CD14-positive monocyte (primary cell): ENCODE results near the gene MYH9. TPM values are rescaled to one million over a fixed set of nuclear protein-coding genes. Genes with fewer than 3 reads are reported as not detected.
A peak's percentile ranks its signal among the peaks of the same experiment; 100 is the strongest.

Experiments used
- DNase-seq, 3 donors: peaks; one replicate each; pipeline ENCODE4 v3.0.0-alpha.2; 2011 to 2022
- H2AFZ ChIP-seq: 2 replicates; pipeline ENCODE4 v1.6.0; 2012; ENCODE audit warnings: mild to moderate bottlenecking, low read depth, low read length, inconsistent platforms; ENCODE audit not compliant: insufficient read depth, poor library complexity, severe bottlenecking
- H3K27ac ChIP-seq, 2 donors: 1 replicate in 1 of 2; 2 replicates in 1 of 2; pipeline ENCODE4 v1.5.1; 2012 to 2013; ENCODE audit warnings: low read length in 2 of 2, control low read depth in 1 of 2, inconsistent platforms in 1 of 2, low read depth in 1 of 2, mild to moderate bottlenecking in 1 of 2
- H3K27me3 ChIP-seq, 2 donors: one replicate each; pipeline versions ENCODE4 v1.6.0 to v1.6.1; 2011 to 2013; ENCODE audit warnings: low read length in 2 of 2; ENCODE audit not compliant: control insufficient read depth in 2 of 2, insufficient read depth in 2 of 2
- H3K36me3 ChIP-seq, 2 donors: replicated peaks in 1 of 2; 1 replicate in 1 of 2; 2 replicates in 1 of 2; pipeline versions ENCODE4 v1.5.1 to v1.6.1; 2012 to 2013; ENCODE audit warnings: low read length in 2 of 2, control low read depth in 1 of 2, inconsistent platforms in 1 of 2, mild to moderate bottlenecking in 1 of 2; ENCODE audit not compliant: insufficient read depth in 2 of 2, control insufficient read depth in 1 of 2
- H3K4me1 ChIP-seq, 2 donors: 1 replicate in 1 of 2; 2 replicates in 1 of 2; pipeline versions ENCODE4 v1.5.1 to v1.6.1; 2012 to 2013; ENCODE audit warnings: low read length in 2 of 2, control low read depth in 1 of 2, inconsistent platforms in 1 of 2, mild to moderate bottlenecking in 1 of 2, moderate library complexity in 1 of 2; ENCODE audit not compliant: insufficient read depth in 2 of 2, control insufficient read depth in 1 of 2
- H3K4me2 ChIP-seq: replicated peaks from 2 replicates; pipeline ENCODE3; 2012; ENCODE audit warnings: low read length, moderate library complexity, mild to moderate bottlenecking; ENCODE audit not compliant: poor library complexity, severe bottlenecking; ENCODE audit errors: extremely low read depth
- H3K4me3 ChIP-seq, 3 experiments: fragments of 200-600 bp in 1 of 3; sonication (generic) in 1 of 3; replicated peaks in 1 of 3; 1 replicate in 2 of 3; 2 replicates in 1 of 3; pipeline ENCODE4 v1.5.1; 2011 to 2013; ENCODE audit warnings: low read length in 3 of 3, mild to moderate bottlenecking in 3 of 3, control low read depth in 2 of 3, low read depth in 2 of 3, inconsistent platforms in 1 of 3, moderate library complexity in 1 of 3
- H3K79me2 ChIP-seq: 2 replicates; pipeline ENCODE4 v1.6.0; 2012; ENCODE audit warnings: mild to moderate bottlenecking, control low read depth, inconsistent platforms, low read length, moderate library complexity; ENCODE audit not compliant: insufficient read depth
- H3K9ac ChIP-seq: 2 replicates; pipeline ENCODE4 v1.6.0; 2017; ENCODE audit warnings: low read length, mild to moderate bottlenecking; ENCODE audit not compliant: insufficient read depth, poor library complexity, severe bottlenecking
- H3K9me3 ChIP-seq, 2 donors: replicated peaks in 1 of 2; 1 replicate in 1 of 2; 2 replicates in 1 of 2; pipeline versions ENCODE4 v1.5.1 to v1.6.1; 2012 to 2013; ENCODE audit warnings: low read length in 2 of 2, control low read depth in 1 of 2; ENCODE audit not compliant: control insufficient read depth in 1 of 2, insufficient read depth in 1 of 2
- H4K20me1 ChIP-seq: 2 replicates; pipeline ENCODE4 v1.6.0; 2012; ENCODE audit warnings: mild to moderate bottlenecking, low read length, control low read depth, moderate library complexity; ENCODE audit not compliant: insufficient read depth
- H3K27ac Mint-ChIP-seq, 7 donors: one replicate each; pipeline ENCODE4 v1.8.0; 2020; ENCODE audit warnings: mild to moderate bottlenecking in 7 of 7, mixed read lengths in 7 of 7, moderate library complexity in 6 of 7, inconsistent platforms in 2 of 7
- H3K27me3 Mint-ChIP-seq, 3 donors: one replicate each; pipeline ENCODE4 v1.8.0; 2021 to 2022; ENCODE audit warnings: low read depth in 3 of 3, mild to moderate bottlenecking in 3 of 3, mixed read lengths in 3 of 3, moderate library complexity in 3 of 3, inconsistent platforms in 1 of 3
- H3K36me3 Mint-ChIP-seq, 2 donors: one replicate each; pipeline ENCODE4 v1.8.0; 2020; ENCODE audit warnings: mixed read lengths in 2 of 2, inconsistent platforms in 1 of 2, mild to moderate bottlenecking in 1 of 2
- H3K4me1 Mint-ChIP-seq: one replicate; pipeline ENCODE4 v1.8.0; 2020; ENCODE audit warnings: mild to moderate bottlenecking, mixed read lengths
- H3K4me3 Mint-ChIP-seq, 2 donors: one replicate each; pipeline ENCODE4 v1.8.0; 2020; ENCODE audit warnings: mild to moderate bottlenecking in 2 of 2, mixed read lengths in 2 of 2, moderate library complexity in 1 of 2
- H3K9me3 Mint-ChIP-seq, 7 donors: one replicate each; pipeline ENCODE4 v1.8.0; 2020 to 2022; ENCODE audit warnings: mixed read lengths in 7 of 7, mild to moderate bottlenecking in 6 of 7, moderate library complexity in 6 of 7, inconsistent platforms in 2 of 7
- WGBS: methylation state at CpG from one replicate; pipeline ENCODE4 v1.1.5; 2013; ENCODE audit warnings: missing lambda C conversion rate; ENCODE audit not compliant: insufficient coverage; 5-methylcytosine and 5-hydroxymethylcytosine counted together
- intact Hi-C, 2 donors: fragments of 100-400 bp; cut with micrococcal nuclease; formaldehyde crosslinking; loops; one replicate each; pipeline versions ENCODE4 v1.15.0 to v1.15.1; 2023
- polyA plus RNA-seq, 3 donors: library from polyadenylated mRNA; depleted of rRNA in 1 of 3; unstranded in 2 of 3; stranded (reverse) in 1 of 3; fragments of 300-500 nt in 2 of 3; fragments of >200 nt in 1 of 3; fragmentation: Illumina TruSeq in 2 of 3; gene quantifications; 1 replicate in 2 of 3; 2 replicates in 1 of 3; pipeline ENCODE4 v1.2.3, GENCODE V29; 2012 to 2021
- TF ChIP-seq, protein P1 (sequence below): fragments of 200-600 bp; IDR thresholded peaks from one replicate; pipeline ENCODE4 v1.8.0; 2022; ENCODE audit warnings: antibody characterized with exemption, mild to moderate bottlenecking

Gene MYH9
- polyA plus RNA-seq, 3 donors, result 35.6 to 163 (median 79.5) TPM

GRCh38 chr22:36321797-36322601 is 65.8 kb downstream of the MYH9 start:
- H3K27ac ChIP-seq, result peak overlapping the region in 1 of 2 donors; percentile 45
- no peaks in the 10 kb centered on the region for H3K4me1 ChIP-seq
- no peak for DNase-seq
- Mint-ChIP-seq H3K27me3 (no peaks in the 10 kb centered on the region), H3K9me3 (no peaks in the 10 kb centered on the region), H3K4me1 (peaks cover under 1% of the 10 kb centered on the region), H3K27ac (peak overlapping the region in 3 of 7 donors; percentile 18 to 85 (median 78)), H3K4me3 (no peak overlapping the region), H3K36me3 (peaks cover 91 to 100% of the 10 kb centered on the region in 2 donors)
- intact Hi-C loops, result no loop called here
- H3K79me2 ChIP-seq, result peaks cover 88% of the 10 kb centered on the region
- H2AFZ ChIP-seq, result no peak overlapping the region
- no peak overlapping the region for H3K4me3 ChIP-seq
- H3K9me3 ChIP-seq, result no peaks in the 10 kb centered on the region
- H4K20me1 ChIP-seq, result peaks cover 100% of the 10 kb centered on the region
- TF ChIP-seq, protein P1, sequence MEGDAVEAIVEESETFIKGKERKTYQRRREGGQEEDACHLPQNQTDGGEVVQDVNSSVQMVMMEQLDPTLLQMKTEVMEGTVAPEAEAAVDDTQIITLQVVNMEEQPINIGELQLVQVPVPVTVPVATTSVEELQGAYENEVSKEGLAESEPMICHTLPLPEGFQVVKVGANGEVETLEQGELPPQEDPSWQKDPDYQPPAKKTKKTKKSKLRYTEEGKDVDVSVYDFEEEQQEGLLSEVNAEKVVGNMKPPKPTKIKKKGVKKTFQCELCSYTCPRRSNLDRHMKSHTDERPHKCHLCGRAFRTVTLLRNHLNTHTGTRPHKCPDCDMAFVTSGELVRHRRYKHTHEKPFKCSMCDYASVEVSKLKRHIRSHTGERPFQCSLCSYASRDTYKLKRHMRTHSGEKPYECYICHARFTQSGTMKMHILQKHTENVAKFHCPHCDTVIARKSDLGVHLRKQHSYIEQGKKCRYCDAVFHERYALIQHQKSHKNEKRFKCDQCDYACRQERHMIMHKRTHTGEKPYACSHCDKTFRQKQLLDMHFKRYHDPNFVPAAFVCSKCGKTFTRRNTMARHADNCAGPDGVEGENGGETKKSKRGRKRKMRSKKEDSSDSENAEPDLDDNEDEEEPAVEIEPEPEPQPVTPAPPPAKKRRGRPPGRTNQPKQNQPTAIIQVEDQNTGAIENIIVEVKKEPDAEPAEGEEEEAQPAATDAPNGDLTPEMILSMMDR, result no peak
- no peak overlapping the region for H3K4me2 ChIP-seq
- no peak overlapping the region for H3K9ac ChIP-seq
- no peaks in the 10 kb centered on the region for H3K27me3 ChIP-seq
- peaks cover 96 to 100% of the 10 kb centered on the region in 2 donors for H3K36me3 ChIP-seq
- 98% methylated on average over 35 of the region's 37 CpGs for WGBS

DNA sequence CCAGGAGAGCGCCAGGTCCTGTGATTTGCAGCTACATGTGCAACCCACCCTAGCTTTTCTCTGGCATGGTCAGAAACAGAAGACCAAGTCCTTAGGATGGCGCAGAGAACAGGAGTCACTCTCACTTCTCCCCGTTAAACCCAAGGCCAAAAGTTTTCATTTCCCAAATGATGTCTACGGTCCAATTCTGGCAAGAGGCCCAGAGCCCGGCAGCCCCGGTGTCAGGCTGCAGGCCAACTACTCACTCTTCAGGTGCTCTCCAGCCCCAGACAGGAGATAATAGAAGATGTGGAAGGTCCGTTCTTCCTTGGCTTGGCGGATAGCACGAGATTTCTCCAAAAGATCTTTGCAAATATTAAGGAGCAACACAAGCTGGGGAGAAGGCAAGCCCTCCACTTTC is 67.2 kb downstream of the MYH9 start:
- no peak overlapping the region for H3K4me3 ChIP-seq
- peaks cover 99% of the 10 kb centered on the region for H4K20me1 ChIP-seq
- H3K4me2 ChIP-seq, result no peak overlapping the region
- Mint-ChIP-seq H3K27ac (peak overlapping the region in 4 of 7 donors; percentile 6 to 60 (median 24)), H3K9me3 (no peaks in the 10 kb centered on the region), H3K4me1 (no peaks in the 10 kb centered on the region), H3K36me3 (peaks cover 86 to 100% of the 10 kb centered on the region in 2 donors), H3K4me3 (no peak overlapping the region), H3K27me3 (peaks cover 0 to 3% (median 0%) of the 10 kb centered on the region in 3 donors)
- intact Hi-C loops, result no loop called here
- H3K4me1 ChIP-seq, result no peaks in the 10 kb centered on the region
- H3K36me3 ChIP-seq, result peaks cover 94 to 100% of the 10 kb centered on the region in 2 donors
- TF ChIP-seq, protein P1, result no peak
- no peak overlapping the region for H3K9ac ChIP-seq
- peak overlapping the region in 1 of 2 donors; percentile 0 for H3K27ac ChIP-seq
- H3K9me3 ChIP-seq, result no peaks in the 10 kb centered on the region
- H3K27me3 ChIP-seq, result no peaks in the 10 kb centered on the region
- 87% methylated on average over 4 of the region's 9 CpGs for WGBS
- DNase-seq, result no peak
- H3K79me2 ChIP-seq, result peaks cover 85% of the 10 kb centered on the region
- no peak overlapping the region for H2AFZ ChIP-seq
